Keratinocyte (primary cell): ENCODE data around the gene NR1H4. TPM values are rescaled to one million over a fixed set of nuclear protein-coding genes. Genes with fewer than 3 reads are reported as not detected.

ENCODE experiments used
- DNase-seq: peaks from one replicate; pipeline ENCODE4 v3.0.0-alpha.2; 2011; ENCODE audit warnings: low read depth, missing footprints, low spot score
- FAIRE-seq: peaks from 2 replicates; lab custom pipeline; 2011; peaks lifted over from hg19 to GRCh38; lab: Jason Lieb, UNC
- H2AFZ ChIP-seq: 2 replicates; pipeline ENCODE4 v1.6.0; 2012; ENCODE audit warnings: low read length, control low read depth, inconsistent platforms; ENCODE audit not compliant: control insufficient read depth
- H3K27ac ChIP-seq: 2 replicates; pipeline ENCODE4 v1.5.1; 2011; ENCODE audit warnings: low read length; ENCODE audit not compliant: control insufficient read depth, insufficient read depth
- H3K27me3 ChIP-seq: 3 replicates; pipeline ENCODE4 v1.6.0; 2011; ENCODE audit warnings: low read length; ENCODE audit not compliant: control insufficient read depth, insufficient read depth; ENCODE audit errors: extremely low read depth
- H3K36me3 ChIP-seq, 2 experiments: 2 replicates in 1 of 2; 3 replicates in 1 of 2; pipeline ENCODE4 v1.5.1; 2011; ENCODE audit warnings: low read length in 2 of 2, mild to moderate bottlenecking in 1 of 2; ENCODE audit not compliant: control insufficient read depth in 2 of 2, insufficient read depth in 2 of 2; ENCODE audit errors: extremely low read depth in 1 of 2
- H3K4me1 ChIP-seq: 3 replicates; pipeline ENCODE4 v1.5.1; 2011; ENCODE audit warnings: low read length; ENCODE audit not compliant: control insufficient read depth, insufficient read depth; ENCODE audit errors: extremely low read depth
- H3K4me2 ChIP-seq: 3 replicates; pipeline ENCODE4 v1.6.0; 2011; ENCODE audit warnings: low read depth, low read length; ENCODE audit not compliant: control insufficient read depth, insufficient read depth; ENCODE audit errors: extremely low read depth
- H3K4me3 ChIP-seq, 3 experiments: fragments of 200-600 bp in 1 of 3; sonication (generic) in 1 of 3; 2 replicates in 2 of 3; 3 replicates in 1 of 3; pipeline ENCODE4 v1.5.1; 2011 to 2016; ENCODE audit warnings: low read length in 3 of 3, mild to moderate bottlenecking in 3 of 3, control low read depth in 2 of 3, inconsistent platforms in 1 of 3, low read depth in 1 of 3, mixed read lengths in 1 of 3, mixed run types in 1 of 3, moderate library complexity in 1 of 3; ENCODE audit not compliant: control insufficient read depth in 2 of 3, insufficient read depth in 2 of 3; ENCODE audit errors: extremely low read depth in 1 of 3
- H3K79me2 ChIP-seq: 2 replicates; pipeline ENCODE4 v1.6.0; 2012; ENCODE audit warnings: low read length; ENCODE audit not compliant: control insufficient read depth, insufficient read depth
- H3K9ac ChIP-seq: 3 replicates; pipeline ENCODE4 v1.6.0; 2011; ENCODE audit warnings: low read length; ENCODE audit not compliant: control insufficient read depth, insufficient read depth; ENCODE audit errors: extremely low read depth
- H3K9me1 ChIP-seq: 3 replicates; pipeline ENCODE4 v1.6.0; 2011; ENCODE audit warnings: low read length; ENCODE audit not compliant: control insufficient read depth, insufficient read depth; ENCODE audit errors: extremely low read depth
- H3K9me3 ChIP-seq: 2 replicates; pipeline ENCODE4 v1.5.1; 2012; ENCODE audit warnings: low read depth, low read length; ENCODE audit not compliant: control insufficient read depth
- H4K20me1 ChIP-seq: 3 replicates; pipeline ENCODE4 v1.6.0; 2011; ENCODE audit warnings: low read length; ENCODE audit not compliant: control insufficient read depth, insufficient read depth; ENCODE audit errors: extremely low read depth
- EZH2 ChIP-seq: IDR thresholded peaks from one replicate; pipeline ENCODE4 v1.6.1; 2012; ENCODE audit warnings: inconsistent platforms, mild to moderate bottlenecking, low read length, moderate library complexity
- dilution Hi-C: fragments of 300-500 bp; cut with MboI; formaldehyde crosslinking; loops from one replicate; pipeline ENCODE4 v1.7.0; 2020; ENCODE audit warnings: low sequenced_read_pairs; ENCODE audit not compliant: extremely low pct_ligation_motif_present
- polyA plus RNA-seq, 5 experiments: library from polyadenylated mRNA; depleted of rRNA in 3 of 5; stranded (reverse) in 3 of 5; stranded (forward) in 1 of 5; unstranded in 1 of 5; fragments of >200 nt; gene quantifications; 1 replicate in 1 of 5; 2 replicates in 3 of 5; 3 replicates in 1 of 5; pipeline versions ENCODE4 v1.2.1 to v1.2.3, GENCODE V29; 2011 to 2012; ENCODE audit warnings: missing spikeins in 2 of 5, low read depth in 1 of 5, low replicate concordance in 1 of 5
- TF ChIP-seq, protein P1 (sequence below), 3 experiments: IDR thresholded peaks in 1 of 3; conservative IDR thresholded peaks in 1 of 3; optimal IDR thresholded peaks in 1 of 3; 2 replicates in 2 of 3; 3 replicates in 1 of 3; pipeline versions ENCODE3 to v1.5.1; 2011; ENCODE audit warnings: low read length in 3 of 3, mild to moderate bottlenecking in 3 of 3, moderate library complexity in 2 of 3, control low read depth in 1 of 3, inconsistent platforms in 1 of 3; ENCODE audit not compliant: insufficient read depth in 2 of 3; ENCODE audit errors: extremely low read depth in 1 of 3

The NR1H4 gene
- polyA plus RNA-seq, 1 donor (not counting 4 experiments of a cell fraction or from before 2014, with no cell fraction given): not detected

DNA sequence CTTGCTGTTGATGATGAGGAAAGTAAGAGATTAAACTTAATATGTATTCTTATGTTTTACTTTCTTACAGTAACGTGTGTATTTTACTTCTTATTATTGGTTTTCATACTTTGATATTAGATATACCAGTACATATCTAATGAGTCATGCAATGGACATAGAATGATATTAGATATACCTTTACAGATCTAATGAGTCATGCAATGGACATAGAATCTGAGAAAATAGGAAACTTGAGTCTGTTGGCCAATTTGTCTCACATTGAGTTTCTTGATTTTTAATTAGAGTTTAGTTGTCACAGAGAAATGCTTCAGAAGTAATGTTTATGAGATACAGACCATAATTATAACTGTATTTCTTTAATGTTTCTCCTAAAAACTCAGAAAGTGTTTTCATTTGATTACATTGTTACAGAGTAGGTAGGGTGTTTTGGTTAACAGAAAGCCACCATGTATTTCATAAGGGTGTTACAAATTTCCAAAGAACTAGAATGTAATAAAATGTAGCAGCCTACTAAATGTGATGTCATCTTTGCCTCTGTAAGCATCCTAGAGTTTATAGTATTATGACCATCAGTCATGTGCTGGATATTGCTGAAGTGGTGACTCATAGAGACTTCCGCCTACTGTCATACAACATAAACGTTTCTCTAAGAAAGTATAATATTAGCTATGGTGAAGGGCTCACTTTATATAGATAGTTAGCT is 102.8 kb downstream of the NR1H4 start:
- dilution Hi-C loops: no loop called here
- no peaks in the 10 kb centered on the region for H4K20me1 ChIP-seq
- H3K9me1 ChIP-seq: no peaks in the 10 kb centered on the region
- peak; percentile 41 for DNase-seq
- peak overlapping the region; percentile 48 for H3K27ac ChIP-seq
- H3K79me2 ChIP-seq: peaks cover 6% of the 10 kb centered on the region
- H3K9ac ChIP-seq: no peak overlapping the region
- peak overlapping the region; percentile 43 for H3K4me2 ChIP-seq
- H3K4me3 ChIP-seq: no peak overlapping the region
- FAIRE-seq: no peak
- H3K27me3 ChIP-seq: no peaks in the 10 kb centered on the region
- peaks cover 21% of the 10 kb centered on the region for H3K4me1 ChIP-seq
- no peaks in the 10 kb centered on the region for H3K9me3 ChIP-seq
- TF ChIP-seq, protein P1, sequence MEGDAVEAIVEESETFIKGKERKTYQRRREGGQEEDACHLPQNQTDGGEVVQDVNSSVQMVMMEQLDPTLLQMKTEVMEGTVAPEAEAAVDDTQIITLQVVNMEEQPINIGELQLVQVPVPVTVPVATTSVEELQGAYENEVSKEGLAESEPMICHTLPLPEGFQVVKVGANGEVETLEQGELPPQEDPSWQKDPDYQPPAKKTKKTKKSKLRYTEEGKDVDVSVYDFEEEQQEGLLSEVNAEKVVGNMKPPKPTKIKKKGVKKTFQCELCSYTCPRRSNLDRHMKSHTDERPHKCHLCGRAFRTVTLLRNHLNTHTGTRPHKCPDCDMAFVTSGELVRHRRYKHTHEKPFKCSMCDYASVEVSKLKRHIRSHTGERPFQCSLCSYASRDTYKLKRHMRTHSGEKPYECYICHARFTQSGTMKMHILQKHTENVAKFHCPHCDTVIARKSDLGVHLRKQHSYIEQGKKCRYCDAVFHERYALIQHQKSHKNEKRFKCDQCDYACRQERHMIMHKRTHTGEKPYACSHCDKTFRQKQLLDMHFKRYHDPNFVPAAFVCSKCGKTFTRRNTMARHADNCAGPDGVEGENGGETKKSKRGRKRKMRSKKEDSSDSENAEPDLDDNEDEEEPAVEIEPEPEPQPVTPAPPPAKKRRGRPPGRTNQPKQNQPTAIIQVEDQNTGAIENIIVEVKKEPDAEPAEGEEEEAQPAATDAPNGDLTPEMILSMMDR (optimal IDR thresholded peaks at IDR 0.05 in 1 of 3, IDR thresholded peaks at IDR 0.05 in 1 of 3, conservative IDR thresholded peaks at IDR 0.05 in 1 of 3; ENCODE audit: extremely low read depth in 1 of 3, insufficient read depth in 2 of 3, low read length in 3 of 3): no peak
- TF ChIP-seq EZH2: no peak
- H3K36me3 ChIP-seq: no peaks in the 10 kb centered on the region
- no peak overlapping the region for H2AFZ ChIP-seq

DNA sequence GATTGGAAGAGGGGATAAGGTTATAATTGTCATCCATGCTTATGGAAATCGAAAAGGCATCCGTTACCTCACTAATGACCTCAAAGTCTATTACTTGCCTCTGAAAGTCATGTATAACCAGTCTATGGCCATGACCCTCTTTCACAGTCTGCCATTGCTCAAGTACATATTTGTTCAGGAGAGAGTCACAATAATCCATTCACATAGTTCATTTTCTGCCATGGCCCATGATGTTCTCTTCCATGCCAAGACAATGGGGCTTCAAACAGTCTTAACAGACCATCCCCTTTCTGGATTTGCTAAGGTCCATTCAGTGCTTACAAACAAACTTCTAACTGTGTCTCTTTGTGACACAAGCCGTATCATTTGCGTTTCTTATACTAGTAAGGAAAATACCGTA is 105.3 kb downstream of the NR1H4 start:
- TF ChIP-seq EZH2: no peak
- TF ChIP-seq, protein P1 (optimal IDR thresholded peaks at IDR 0.05 in 1 of 3, IDR thresholded peaks at IDR 0.05 in 1 of 3, conservative IDR thresholded peaks at IDR 0.05 in 1 of 3; ENCODE audit: extremely low read depth in 1 of 3, insufficient read depth in 2 of 3, low read length in 3 of 3): no peak
- Histone ChIP-seq H3K4me3 (no peak overlapping the region), H3K9me1 (no peaks in the 10 kb centered on the region), H3K4me2 (no peak overlapping the region), H4K20me1 (no peaks in the 10 kb centered on the region), H3K4me1 (peaks cover 17% of the 10 kb centered on the region), H3K36me3 (no peaks in the 10 kb centered on the region), H3K9ac (no peak overlapping the region), H3K79me2 (peaks cover 7% of the 10 kb centered on the region), H3K27ac (no peak overlapping the region), H3K9me3 (no peaks in the 10 kb centered on the region), H2AFZ (no peak overlapping the region), H3K27me3 (no peaks in the 10 kb centered on the region)
- dilution Hi-C loops: no loop called here
- no peak for FAIRE-seq
- no peak for DNase-seq
